HL-60/S4 treated with phorbol 12-myristate 13-acetate at 8.2 ng/mL for 4 days and 3 days (cell line): ENCODE measurements around the gene ACSM3.
"Not testable (repeated sequence)": the region's sequence is repeated elsewhere in the genome, so short reads cannot be mapped to it uniquely, and the experiment has no call there.

Experiments used
- in situ Hi-C: fragments of 300-500 bp; cut with MboI; formaldehyde crosslinking; loops from 2 replicates; pipeline ENCODE4 v1.15.0; 2022; ENCODE audit warnings: low sequenced_read_pairs

The ACSM3 gene

DNA sequence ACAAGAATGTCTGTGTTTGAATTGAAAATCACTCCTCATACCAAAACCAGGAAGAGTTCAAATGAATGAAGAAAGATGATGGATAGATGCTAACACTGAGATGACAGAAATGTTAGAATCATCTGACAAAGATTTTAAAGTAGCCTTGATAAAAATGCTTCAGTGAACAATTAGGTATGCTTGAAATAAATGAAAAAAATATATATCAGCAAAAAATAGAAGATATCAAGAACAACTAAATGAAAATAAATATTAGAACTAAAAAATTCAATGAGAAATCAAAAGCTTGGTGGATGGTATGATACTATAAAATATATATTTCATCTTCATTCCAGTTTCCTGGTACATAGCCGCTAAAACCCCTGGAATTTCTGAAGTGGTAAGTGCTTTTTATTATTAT lies 8.6 kb upstream of the ACSM3 start:
- in situ Hi-C loops, result no loop called here

DNA sequence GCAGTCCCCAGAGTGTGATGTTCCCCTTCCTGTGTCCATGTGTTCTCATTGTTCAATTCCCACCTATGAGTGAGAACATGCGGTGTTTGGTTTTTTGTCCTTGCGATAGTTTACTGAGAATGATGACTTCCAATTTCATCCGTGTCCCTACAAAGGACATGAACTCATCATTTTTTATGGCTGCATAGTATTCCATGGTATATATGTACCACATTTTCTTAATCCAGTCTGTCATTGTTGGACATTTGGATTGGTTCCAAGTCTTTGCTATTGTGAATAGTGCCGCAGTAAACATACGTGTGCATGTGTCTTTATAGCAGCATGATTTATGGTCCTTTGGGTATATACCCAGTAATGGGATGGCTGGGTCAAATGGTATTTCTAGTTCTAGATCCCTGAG lies 8.0 kb upstream of the ACSM3 start:
- in situ Hi-C loops, result not testable (repeated sequence)

DNA sequence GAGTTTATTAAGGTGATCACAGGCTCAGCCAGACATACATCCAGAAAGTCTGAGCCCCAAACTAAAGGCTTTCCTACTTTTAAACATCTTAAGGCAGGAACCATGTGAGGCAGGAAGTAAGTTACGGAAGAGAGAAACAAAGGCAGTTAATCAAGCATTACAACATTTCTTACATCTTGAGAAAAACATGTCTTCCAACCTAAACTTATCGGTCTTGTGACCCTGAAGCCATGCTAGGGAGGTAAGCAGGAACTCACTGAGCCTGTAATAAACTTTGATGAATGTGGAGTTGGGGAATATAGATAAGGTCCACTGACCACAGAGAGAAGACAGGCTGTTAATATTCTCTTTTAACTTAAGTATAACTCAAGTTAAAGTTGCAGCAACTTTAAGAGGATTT lies 3.5 kb upstream of the ACSM3 start:
- in situ Hi-C loops, result no loop called here

DNA sequence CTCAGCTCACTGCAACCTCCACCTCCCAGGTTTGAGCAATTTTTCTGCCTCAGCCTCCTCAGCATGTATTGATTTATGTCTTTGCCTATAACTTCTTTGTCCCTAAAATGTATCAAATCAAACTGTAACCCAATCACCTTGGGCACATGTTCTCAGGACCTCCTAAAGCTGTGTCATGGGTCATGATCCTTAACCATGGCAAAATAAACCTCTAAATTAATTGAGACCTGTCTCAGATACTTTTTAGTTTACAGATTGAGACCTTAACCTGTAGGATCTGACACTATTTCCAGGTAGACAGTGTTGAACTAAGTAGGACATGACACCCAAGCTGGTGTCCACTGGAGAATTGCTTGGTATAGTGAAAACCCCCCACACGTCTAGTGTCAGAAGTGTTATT lies 2.6 kb upstream of the ACSM3 start:
- in situ Hi-C loops, result no loop called here

DNA sequence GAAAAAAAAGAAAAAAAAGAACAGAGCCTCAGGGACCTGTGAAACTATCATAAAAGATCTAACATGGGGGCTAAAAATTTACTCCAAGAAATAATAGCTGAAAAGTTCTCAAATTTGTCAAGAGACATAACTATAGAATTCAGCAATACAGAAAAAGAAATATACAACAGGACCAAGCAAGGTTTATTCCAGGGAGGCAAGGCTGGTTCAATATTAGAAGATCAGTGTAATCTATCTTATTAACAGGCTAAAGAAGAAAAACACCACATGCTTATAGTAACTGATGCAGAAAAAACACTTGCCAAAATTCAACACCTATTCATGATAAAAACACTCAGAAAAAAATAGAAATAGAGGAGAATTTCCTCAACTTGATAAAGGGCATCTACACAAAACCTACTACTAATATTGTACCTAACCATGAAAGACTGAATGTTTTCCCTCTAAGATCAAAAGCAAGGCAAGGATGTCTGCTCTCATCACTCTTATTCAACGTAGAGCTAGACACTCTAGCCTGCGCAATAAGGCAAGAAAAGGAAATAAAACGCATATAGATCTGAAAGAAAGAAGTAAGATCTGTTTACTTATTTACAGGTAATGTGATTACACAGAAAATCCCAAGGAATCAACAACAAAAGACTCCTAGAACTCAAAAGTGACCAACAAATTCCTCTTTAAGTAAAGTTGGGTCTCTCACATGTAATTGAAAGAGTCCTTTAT lies 1.2 kb upstream of the ACSM3 start:
- in situ Hi-C loops, result no loop called here

DNA sequence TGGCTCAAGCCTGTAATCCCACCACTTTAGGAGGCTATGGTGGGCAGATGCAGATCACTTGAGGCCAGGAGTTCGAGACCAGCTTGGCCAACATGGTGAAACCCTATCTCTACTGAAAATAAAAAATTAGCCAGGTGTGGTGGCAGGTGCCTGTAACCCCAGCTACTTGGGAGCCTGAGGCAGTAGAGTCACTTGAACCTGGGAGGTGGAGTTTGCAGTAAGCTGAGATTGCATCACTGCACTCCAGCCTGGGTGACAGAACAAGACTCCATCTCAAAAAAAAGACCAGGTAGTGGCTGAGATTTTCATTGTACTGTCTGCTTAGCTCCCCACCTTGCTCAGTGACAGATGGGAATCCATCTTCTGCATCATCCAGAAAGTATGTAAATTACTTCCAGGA lies 634 bp downstream of the ACSM3 start:
- in situ Hi-C loops, result not testable (repeated sequence)

DNA sequence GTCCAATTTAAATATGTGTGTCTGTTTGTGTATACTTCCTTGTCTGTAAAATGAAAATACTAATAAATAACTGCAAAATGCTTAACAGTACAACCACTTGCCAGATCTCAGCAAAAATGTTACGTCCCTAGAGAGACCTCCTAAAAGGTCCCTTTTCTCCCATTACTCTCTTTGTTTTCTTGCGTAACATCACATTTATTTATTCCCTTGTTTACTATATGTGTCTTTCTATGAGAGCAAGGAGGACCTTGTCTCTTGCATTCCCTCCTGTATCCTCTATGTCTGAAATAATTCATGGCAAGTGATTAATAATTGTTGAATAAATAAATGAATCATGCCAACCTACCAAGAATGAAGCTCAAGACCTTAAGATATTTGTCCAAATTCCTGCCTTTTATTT lies 1.9 kb downstream of the ACSM3 start:
- in situ Hi-C loops, result no loop called here

DNA sequence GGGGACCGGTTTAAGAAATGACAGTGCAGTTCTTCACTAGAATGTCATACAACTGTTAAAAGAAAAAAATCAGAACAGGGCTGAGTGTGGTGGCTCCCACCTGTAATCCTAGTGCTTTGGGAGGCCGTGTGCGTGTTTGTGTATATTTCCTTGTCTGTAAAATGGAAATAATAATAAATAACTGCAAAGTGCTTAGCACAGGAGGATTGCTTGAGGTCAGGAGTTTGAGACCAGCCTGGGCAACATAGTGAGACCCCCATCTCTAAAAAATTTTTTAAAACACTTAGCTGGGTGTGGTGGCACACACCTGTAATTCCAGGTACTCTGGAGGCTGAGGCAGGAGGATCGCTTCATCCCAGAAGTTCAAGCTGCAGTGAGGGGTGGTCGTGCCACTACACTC lies 2.5 kb downstream of the ACSM3 start:
- in situ Hi-C loops, result no loop called here

DNA sequence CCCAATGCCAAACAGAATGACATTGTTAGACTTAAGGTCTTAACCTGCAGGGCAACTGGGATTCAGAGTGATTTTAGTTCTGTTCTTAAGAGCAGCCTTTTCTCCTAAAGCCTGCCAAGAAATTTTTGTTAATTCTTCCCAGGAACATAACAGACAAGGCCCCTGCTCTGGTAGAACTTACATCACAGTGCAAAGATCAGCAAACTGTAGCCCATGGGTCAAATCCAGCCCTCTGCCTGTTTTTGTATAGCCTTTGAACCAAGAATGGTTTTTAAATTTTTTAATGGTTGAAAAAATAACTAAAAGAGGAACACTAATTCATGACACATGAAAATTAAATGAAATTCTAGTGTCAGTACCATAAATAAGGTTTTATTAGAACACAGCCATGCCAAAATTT lies 3.8 kb downstream of the ACSM3 start:
- in situ Hi-C loops, result no loop called here

DNA sequence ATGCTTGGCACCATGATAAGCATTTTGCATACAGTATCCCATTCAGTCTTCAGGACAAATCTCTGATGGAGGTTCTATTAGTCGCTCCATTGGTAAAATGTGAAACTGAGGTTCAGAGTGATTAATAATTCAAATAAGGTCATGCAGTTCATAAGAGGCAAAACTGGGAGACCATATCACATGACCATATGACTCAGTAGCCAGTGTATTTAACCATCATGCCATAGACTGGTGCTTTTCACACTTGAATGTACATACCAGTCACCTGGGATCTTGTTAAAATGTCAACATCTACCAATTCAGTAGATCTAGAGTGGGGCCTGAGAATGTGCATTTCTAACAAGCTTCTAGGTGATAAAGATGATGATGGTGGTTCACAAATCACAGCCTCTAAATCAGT lies 4.3 kb downstream of the ACSM3 start:
- in situ Hi-C loops, result no loop called here

DNA sequence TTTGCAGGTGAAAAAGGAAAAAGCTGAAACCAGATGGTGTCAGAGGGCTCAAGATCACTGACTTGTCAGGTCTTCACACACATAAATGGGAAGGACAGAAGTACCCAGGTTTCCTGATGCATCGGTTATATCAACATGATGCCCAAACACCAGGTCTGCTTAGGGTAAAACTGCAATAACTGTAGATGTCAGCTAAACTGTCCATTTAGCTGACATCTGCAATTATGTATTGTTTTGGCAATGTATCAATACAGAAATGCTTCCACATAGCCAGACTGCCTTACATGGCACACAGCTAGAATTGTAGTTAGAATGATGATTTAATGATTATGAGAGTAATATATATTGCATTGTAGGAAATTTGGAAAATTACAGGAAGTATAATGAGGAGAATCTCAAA lies 5.0 kb downstream of the ACSM3 start:
- in situ Hi-C loops, result no loop called here

DNA sequence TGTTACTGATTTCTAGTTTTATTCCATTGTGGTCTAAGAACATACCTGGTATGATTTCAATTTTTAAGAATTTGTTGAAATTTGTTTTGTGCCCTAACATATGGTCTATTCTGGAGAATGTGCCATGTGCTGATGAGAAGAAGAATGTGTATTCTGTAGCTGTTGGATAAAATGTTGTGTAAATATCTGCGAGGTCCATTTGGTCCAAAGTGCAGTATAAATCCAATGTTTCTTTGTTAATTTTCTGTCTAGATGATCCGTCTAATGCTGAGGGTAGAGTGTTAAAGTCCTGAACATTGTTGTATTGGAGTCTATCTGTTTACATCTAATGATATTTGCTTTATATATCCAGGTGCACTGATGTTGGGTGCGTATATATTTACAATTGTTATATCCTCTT lies 9.9 kb downstream of the ACSM3 start:
- in situ Hi-C loops, result no loop called here

DNA sequence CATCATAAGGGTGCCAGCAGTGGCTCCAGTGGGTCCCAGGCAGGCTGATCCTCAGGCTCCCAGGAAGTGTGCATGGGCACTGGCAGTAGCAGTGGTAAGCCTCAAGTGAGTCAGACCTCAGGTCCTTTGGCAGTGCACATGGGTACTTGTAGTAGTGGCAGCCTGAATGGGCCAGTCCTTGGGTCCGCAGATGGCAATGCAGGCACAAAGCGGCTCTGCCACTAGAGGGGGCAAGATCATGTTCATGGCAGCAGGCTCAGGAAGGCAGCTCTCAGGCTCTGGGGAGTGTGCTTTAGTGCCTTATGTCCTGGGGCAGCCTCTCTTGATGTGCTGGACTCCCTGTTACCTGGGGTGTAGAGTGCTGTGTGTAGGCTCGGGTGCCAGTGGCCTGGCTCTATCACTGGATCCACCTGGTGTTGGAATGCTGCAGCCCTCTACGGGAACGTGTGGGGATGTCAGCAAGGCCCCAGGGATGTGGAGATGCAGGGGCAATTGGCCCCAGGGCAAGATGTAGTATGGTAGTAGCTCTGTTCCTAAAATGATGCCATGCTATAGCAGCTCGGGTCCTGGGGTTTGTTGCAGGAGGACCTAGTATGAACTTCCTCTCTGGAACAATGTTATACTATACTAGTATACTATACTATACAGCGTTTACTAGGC lies 11.0 kb downstream of the ACSM3 start:
- in situ Hi-C loops, result no loop called here

DNA sequence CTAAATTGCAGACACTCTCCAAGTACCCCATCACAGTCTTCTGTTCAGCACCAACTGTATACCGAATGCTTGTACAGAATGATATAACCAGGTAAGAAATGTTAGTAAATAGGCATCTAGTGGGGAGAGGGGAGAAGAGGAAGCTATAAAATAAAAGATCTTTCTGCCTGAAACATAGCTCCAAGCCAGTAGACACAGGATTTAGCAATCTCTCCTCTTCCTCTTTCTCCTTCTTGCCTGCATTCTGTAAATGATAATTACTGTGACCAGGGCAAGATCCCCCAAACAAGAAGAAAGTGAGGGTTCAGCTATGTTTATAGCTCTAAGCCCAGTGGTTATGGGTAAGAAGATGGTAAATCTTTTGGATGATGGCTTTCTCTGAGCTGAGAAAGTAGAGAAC lies 17.9 kb downstream of the ACSM3 start:
- in situ Hi-C loops, result no loop called here

DNA sequence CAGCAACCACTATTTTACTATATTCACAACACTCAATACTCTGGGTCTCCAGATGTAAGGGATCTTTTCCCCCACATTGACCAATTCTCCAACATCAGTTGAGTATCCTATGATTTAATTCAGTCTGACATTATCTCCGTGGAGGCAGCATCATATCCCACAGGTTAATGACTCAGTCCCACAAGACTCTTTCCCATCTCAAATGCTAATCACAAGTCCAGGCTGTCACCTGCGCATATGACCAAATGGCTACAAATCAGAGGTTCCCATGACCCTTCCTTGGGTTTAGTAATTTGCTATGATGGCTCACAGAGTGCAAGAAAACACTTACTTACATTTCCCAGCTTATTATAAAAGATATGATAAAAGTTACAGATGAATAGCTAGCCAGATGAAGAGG lies 18.7 kb downstream of the ACSM3 start:
- in situ Hi-C loops, result no loop called here

DNA sequence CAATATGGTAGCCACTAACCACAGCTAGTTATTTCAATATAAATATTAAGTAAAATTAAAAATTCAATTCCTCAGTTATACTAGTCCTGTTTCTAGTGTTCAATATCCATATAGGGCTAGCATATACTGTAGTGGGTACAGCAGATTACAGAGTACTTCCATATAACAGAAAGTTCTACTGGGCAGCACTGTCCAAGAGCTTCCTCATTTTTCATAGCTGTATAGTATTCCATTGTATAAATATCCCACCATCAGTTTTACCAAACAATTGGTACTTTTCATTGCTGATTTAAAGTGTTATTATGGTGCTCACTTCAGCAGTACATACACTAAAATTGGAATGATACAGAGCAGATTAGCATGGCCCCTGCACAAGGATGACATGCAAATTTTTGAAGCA lies 20.4 kb downstream of the ACSM3 start:
- in situ Hi-C loops, result no loop called here

DNA sequence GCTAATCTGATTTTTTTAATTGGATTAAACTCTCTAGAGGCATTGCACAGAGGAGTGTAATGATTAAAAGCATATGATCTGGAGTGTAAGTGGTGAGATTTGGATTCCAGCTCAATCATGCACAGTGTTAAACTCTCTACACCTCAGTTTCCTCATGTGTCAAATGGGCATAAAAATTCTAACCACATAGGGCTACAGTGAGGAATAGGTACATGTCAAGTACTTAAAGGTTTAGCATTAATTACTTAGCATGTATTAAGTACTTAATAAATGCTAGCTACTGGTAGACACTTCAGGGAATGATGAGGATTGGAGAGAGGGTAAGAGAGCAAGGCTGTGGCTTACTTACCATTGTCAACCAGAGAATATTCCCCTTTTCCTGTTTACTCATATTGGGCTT lies 25.3 kb downstream of the ACSM3 start:
- in situ Hi-C loops, result no loop called here

DNA sequence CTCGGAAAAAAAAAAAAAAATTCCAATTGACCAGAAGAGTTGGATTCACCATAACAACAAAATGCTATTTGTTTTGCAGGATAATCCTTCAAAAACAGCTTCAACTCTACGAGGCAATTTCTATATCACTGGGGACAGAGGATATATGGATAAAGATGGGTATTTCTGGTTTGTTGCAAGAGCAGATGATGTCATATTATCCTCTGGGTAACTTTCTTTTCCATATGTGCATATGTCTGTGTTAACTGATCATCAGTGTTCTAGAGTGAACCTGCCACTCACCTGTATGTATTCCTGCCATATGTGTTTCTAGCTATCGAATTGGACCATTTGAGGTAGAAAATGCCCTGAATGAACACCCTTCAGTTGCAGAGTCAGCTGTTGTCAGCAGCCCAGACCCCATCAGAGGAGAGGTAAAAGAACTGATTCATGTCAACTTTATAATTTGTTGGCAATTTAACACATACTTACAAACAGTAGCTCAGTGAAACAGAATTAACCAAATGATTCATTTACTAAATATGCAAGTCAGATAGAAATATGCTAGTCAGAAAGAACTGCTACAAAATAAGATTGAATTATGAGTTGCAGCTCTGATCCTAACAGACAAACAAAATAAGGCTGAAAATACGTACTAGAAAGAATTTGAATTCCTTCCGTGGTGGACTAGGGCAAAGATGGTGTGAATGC lies 28.3 kb downstream of the ACSM3 start:
- in situ Hi-C loops, result no loop called here

DNA sequence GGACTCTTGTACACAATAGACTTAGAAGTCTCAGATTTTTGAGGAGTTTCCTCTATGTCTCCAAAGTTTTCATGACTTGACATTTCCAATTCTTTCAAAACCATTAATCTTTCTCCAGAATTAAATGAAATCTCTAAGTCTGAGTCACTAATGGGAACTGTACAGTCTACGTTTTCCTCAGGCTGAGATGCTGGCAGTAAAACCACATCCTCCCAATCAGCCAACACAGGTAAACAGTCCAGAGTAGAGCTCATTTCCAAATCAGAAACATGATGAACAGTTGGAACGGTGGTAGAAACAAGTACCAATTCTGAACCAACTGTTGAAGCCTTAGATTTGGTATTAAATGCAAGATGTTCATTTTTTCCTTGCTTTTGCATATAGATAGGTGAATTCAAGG lies 34.5 kb downstream of the ACSM3 start:
- in situ Hi-C loops, result no loop called here

DNA sequence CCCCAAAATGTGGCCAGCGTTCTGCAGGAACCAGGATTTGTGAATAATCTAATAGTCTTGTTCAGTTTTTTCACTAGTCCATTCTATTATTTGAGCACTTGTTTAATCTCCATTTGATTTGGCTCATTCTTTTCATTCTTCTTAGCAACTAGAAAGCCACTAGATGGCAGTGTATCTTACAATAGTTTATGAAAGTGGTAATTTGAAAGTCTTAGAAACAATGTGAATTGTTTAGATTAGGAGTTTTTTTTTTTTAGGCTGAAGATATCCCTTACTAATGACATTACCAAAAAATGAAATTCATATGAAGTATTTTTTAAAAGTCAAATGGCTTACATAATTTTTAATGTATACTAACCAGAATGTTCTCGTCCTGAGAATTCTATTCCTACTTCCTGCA lies 35.8 kb downstream of the ACSM3 start:
- in situ Hi-C loops, result no loop called here

DNA sequence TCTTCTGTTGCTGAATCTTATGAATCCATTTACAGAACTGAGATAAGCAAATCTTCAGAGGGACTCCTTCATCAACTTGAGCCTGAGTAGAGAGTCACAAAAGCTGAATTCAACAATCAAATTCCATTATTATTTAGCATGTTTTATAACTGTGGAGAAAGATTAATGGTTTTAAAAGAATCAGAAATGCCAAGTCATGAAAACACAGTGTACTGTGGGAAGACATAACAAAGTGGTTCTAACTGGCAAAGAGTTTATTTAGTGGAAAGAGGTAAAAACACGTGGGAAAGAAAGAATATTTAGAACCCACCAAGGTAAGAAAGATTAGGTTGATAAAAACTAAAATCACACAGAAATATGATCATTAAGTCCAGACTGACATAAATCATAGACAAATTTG lies 37.5 kb downstream of the ACSM3 start:
- in situ Hi-C loops, result no loop called here

DNA sequence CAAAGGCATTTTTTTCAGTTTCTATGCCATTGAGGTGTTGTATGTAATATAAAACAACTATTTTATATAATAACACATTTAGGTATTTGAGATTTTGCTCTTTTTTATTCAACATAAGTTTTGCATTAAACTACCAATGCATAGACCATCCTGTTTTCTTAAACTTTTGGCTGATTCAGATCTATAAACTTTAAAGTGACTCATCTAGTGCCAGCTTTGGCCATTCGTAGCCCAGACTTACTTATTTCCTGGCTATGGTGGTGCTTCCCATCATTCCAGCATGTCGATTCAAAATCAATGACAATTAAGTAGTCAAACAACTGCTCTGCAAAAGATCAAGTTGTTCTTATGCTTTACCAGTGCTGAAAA lies 39.4 kb downstream of the ACSM3 start:
- in situ Hi-C loops, result no loop called here
